ENCODE data around the gene ISY1.

GRCh38 chr3:129160891-129161859 lies at the start of gene ISY1:
- TF ChIP-seq CTCF (IDR thresholded peaks at IDR 0.05): peak; percentile 30 to 56 (median 35)
- TF ChIP-seq POLR2AphosphoS5 (IDR thresholded peaks at IDR 0.05; ENCODE audit: insufficient read depth in 1 of 2, low read depth in 1 of 2): peak; percentile 92 to 96
